A549 (cell line): ENCODE measurements around the gene RBBP7. TPM values are rescaled to one million over a fixed set of nuclear protein-coding genes. Genes with fewer than 3 reads are reported as not detected.
A peak's percentile ranks its signal among the peaks of the same experiment; 100 is the strongest.

Source experiments
- ATAC-seq, 2 experiments: fragments of 200-7000 bp in 1 of 2; fragments of >200 bp in 1 of 2; cut with Nextera tagmentation in 1 of 2; cut with Tn5 transposase in 1 of 2; 3 replicates each; pipeline versions ENCODE4 v1.8.0 to v1.9.1; 2018 to 2020; ENCODE audit warnings: mild to moderate bottlenecking in 1 of 2, moderate library complexity in 1 of 2
- CTCF ChIA-PET: fragments of 300-600 bp; sonication (Branson Sonifier 250); formaldehyde crosslinking; extraction: SDS; loops from one replicate; lab custom pipeline; 2021; ENCODE audit warnings: antibody characterized with exemption, inconsistent platforms; lab: Yijun Ruan, JAX
- POLR2A ChIA-PET: fragments of 350-600 bp; formaldehyde crosslinking; extraction: SDS; loops from one replicate; lab custom pipeline; 2021; ENCODE audit warnings: antibody characterized with exemption, inconsistent platforms; lab: Yijun Ruan, JAX
- DNase-seq, 2 experiments: peaks; one replicate each; pipeline versions ENCODE4 v3.0.0 to v3.0.0-alpha.2; 2011 to 2016; ENCODE audit warnings: low read depth in 1 of 2, low spot score in 1 of 2
- FAIRE-seq: peaks from 2 replicates; lab custom pipeline; 2011; peaks lifted over from hg19 to GRCh38; lab: Jason Lieb, UNC
- H3K27ac ChIP-seq, 2 experiments: fragments of >200 bp; sonication (Bioruptor Twin); formaldehyde crosslinking; 3 replicates each; pipeline ENCODE4 v1.5.1; 2016 to 2017
- H3K4me1 ChIP-seq: fragments of >200 bp; sonication (Bioruptor Twin); formaldehyde crosslinking; 3 replicates; pipeline ENCODE4 v1.6.1; 2016
- H3K4me2 ChIP-seq: fragments of >200 bp; sonication (Bioruptor Twin); formaldehyde crosslinking; 3 replicates; pipeline ENCODE4 v1.6.1; 2016
- H3K4me3 ChIP-seq: fragments of >200 bp; sonication (Bioruptor Twin); formaldehyde crosslinking; 3 replicates; pipeline ENCODE4 v1.5.1; 2016
- H3K9me3 ChIP-seq: fragments of >200 bp; sonication (Bioruptor Twin); formaldehyde crosslinking; 3 replicates; pipeline ENCODE4 v1.6.1; 2016
- CBX2 ChIP-seq: fragments of 200-600 bp; sonication (generic); IDR thresholded peaks from 2 replicates; pipeline ENCODE4 v1.6.1; 2016; ENCODE audit warnings: low read depth, mild to moderate bottlenecking, borderline replicate concordance
- CEBPB ChIP-seq, 2 experiments: fragments of >200 bp in 1 of 2; sonication (Bioruptor Twin) in 1 of 2; formaldehyde crosslinking in 1 of 2; IDR thresholded peaks; 2 replicates each; pipeline ENCODE4 v1.6.1; 2012 to 2016
- CHD2 ChIP-seq: fragments of 150-350 bp; IDR thresholded peaks from 2 replicates; pipeline ENCODE4 v1.6.1; 2014; ENCODE audit warnings: low read length; ENCODE audit not compliant: partially characterized antibody
- EP300 ChIP-seq, 2 experiments: fragments of >200 bp; sonication (Bioruptor Twin); formaldehyde crosslinking; IDR thresholded peaks; 2 replicates in 1 of 2; 3 replicates in 1 of 2; pipeline ENCODE4 v1.6.1; 2016 to 2017
- FOSL2 ChIP-seq, 2 experiments: fragments of 450-650 bp in 1 of 2; fragments of >200 bp in 1 of 2; sonication (Bioruptor Twin) in 1 of 2; formaldehyde crosslinking; IDR thresholded peaks; 2 replicates each; pipeline versions ENCODE4 v1.5.0 to v1.6.1; 2016 to 2020; ENCODE audit warnings: mild to moderate bottlenecking in 1 of 2, moderate library complexity in 1 of 2
- FOXS1 ChIP-seq: fragments of 250-450 bp; sonication (Bioruptor Pico); IDR thresholded peaks from 2 replicates; pipeline ENCODE4 v1.5.0; 2020; ENCODE audit warnings: mild to moderate bottlenecking, moderate library complexity
- HEYL ChIP-seq: fragments of 250-450 bp; sonication (Bioruptor Pico); IDR thresholded peaks from 2 replicates; pipeline ENCODE4 v1.8.0; 2021; ENCODE audit warnings: mild to moderate bottlenecking, moderate library complexity
- JUN ChIP-seq, 2 experiments: fragments of >200 bp; sonication (Bioruptor Twin); formaldehyde crosslinking; IDR thresholded peaks; 2 replicates in 1 of 2; 3 replicates in 1 of 2; pipeline ENCODE4 v1.6.1; 2016 to 2017
- KDM1A ChIP-seq: fragments of 200-600 bp; sonication (generic); IDR thresholded peaks from 2 replicates; pipeline ENCODE4 v1.6.1; 2016; ENCODE audit warnings: low read depth, mild to moderate bottlenecking
- MAFK ChIP-seq: fragments of 450-650 bp; IDR thresholded peaks from 2 replicates; pipeline ENCODE4 v1.6.1; 2014; ENCODE audit not compliant: partially characterized antibody
- MYC ChIP-seq: IDR thresholded peaks from 2 replicates; pipeline ENCODE4 v1.6.1; 2012; ENCODE audit warnings: mild to moderate bottlenecking, inconsistent platforms, low read length, improper control_type of control experiment, borderline replicate concordance
- RARB ChIP-seq: fragments of 250-450 bp; sonication (Bioruptor Pico); IDR thresholded peaks from 2 replicates; pipeline ENCODE4 v1.8.0; 2021; ENCODE audit warnings: mild to moderate bottlenecking, moderate library complexity
- SMC3 ChIP-seq: fragments of >200 bp; sonication (Bioruptor Twin); formaldehyde crosslinking; IDR thresholded peaks from 3 replicates; pipeline ENCODE4 v1.6.1; 2018; ENCODE audit warnings: inconsistent platforms
- SREBF2 ChIP-seq: fragments of 450-650 bp; IDR thresholded peaks from 2 replicates; pipeline ENCODE4 v1.6.1; 2014; ENCODE audit warnings: mild to moderate bottlenecking, moderate library complexity
- TP53 ChIP-seq: fragments of 250-450 bp; sonication (Bioruptor Pico); IDR thresholded peaks from 2 replicates; pipeline ENCODE4 v1.5.0; 2021; ENCODE audit warnings: mild to moderate bottlenecking, moderate library complexity
- ZNF302 ChIP-seq: fragments of 250-450 bp; sonication (Bioruptor Pico); IDR thresholded peaks from 2 replicates; pipeline ENCODE4 v1.9.0; 2021; ENCODE audit warnings: inconsistent platforms, mild to moderate bottlenecking, moderate library complexity
- ZSCAN20 ChIP-seq: fragments of 250-450 bp; sonication (Bioruptor Pico); IDR thresholded peaks from 2 replicates; pipeline ENCODE4 v1.8.0; 2022; ENCODE audit warnings: mild to moderate bottlenecking, moderate library complexity
- WGBS: methylation state at CpG from one replicate; pipeline ENCODE4 v1.1.6; 2017; ENCODE audit errors: missing lambda C conversion rate; 5-methylcytosine and 5-hydroxymethylcytosine counted together
- polyA plus RNA-seq, 4 experiments: library from polyadenylated mRNA; depleted of rRNA in 3 of 4; stranded (reverse); fragments of >200 nt; fragmentation: RNase III in 1 of 4; extraction: RNeasy Plus Mini Kit Qiagen cat#74134 plus additional on column Dnase treatment in 1 of 4; gene quantifications; 2 replicates in 3 of 4; 3 replicates in 1 of 4; pipeline ENCODE4 v1.2.3, GENCODE V29; 2011 to 2017
- TF ChIP-seq, protein P1 (sequence below): fragments of 450-650 bp; IDR thresholded peaks from 2 replicates; pipeline ENCODE4 v1.6.1; 2014; ENCODE audit warnings: antibody characterized with exemption
- TF ChIP-seq, protein P2 (sequence below): fragments of 250-450 bp; sonication (Bioruptor Pico); IDR thresholded peaks from 2 replicates; pipeline ENCODE4 v1.5.0; 2021; ENCODE audit warnings: mild to moderate bottlenecking, moderate library complexity, borderline replicate concordance
- TF ChIP-seq, protein P3 (sequence below): fragments of >200 bp; sonication (Bioruptor Twin); formaldehyde crosslinking; IDR thresholded peaks from 3 replicates; pipeline ENCODE4 v1.5.1; 2016

The RBBP7 gene
- polyA plus RNA-seq, 2 of the 4 experiments (the other 2 are of a cell fraction): 222 to 301 TPM

DNA sequence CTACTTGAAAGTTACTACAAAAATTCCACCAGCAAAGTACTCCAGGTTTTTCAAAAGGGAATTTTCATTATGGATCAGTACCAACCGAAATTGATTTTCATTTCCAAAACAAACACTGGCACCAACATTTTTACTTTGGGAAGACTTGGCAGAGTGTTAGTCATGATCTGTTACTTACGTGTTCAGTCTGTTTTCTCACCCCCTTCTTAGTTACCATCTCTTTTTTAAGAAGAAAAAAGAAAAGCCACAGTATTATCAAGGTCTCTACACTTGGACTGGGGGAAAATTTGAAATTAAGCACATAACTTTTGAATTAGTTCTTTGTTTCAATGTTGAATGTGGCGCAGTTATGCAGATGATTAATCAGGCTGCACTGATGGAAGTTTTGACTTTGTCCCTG lies 27.5 kb downstream of the RBBP7 start:
- POLR2A ChIA-PET: no interaction called here
- no peak overlapping the region for H3K4me2 ChIP-seq
- no peak for ATAC-seq
- peaks cover 26% of the 10 kb centered on the region for H3K4me1 ChIP-seq
- no peak for FAIRE-seq
- CTCF ChIA-PET: interaction anchor here (1.1 kb wide), 1 partner anchor 40 kb away, joined by 3 read pairs; no protein-coding TSS in a partner anchor
- H3K27ac ChIP-seq: no peak overlapping the region
- WGBS: 86% methylated on average over 3 of the region's 3 CpGs
- no peak for DNase-seq
- no peaks in the 10 kb centered on the region for H3K9me3 ChIP-seq
- no peak overlapping the region for H3K4me3 ChIP-seq
- TF ChIP-seq, protein P1, sequence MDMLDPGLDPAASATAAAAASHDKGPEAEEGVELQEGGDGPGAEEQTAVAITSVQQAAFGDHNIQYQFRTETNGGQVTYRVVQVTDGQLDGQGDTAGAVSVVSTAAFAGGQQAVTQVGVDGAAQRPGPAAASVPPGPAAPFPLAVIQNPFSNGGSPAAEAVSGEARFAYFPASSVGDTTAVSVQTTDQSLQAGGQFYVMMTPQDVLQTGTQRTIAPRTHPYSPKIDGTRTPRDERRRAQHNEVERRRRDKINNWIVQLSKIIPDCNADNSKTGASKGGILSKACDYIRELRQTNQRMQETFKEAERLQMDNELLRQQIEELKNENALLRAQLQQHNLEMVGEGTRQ: no peak
- TF ChIP-seq TP53 (CRISPR knock-in tag) (no peak), ZSCAN20 (CRISPR knock-in tag) (no peak), CBX2 (no peak), CEBPB (IDR thresholded peaks at IDR 0.05) (no peak), EP300 (IDR thresholded peaks at IDR 0.05) (no peak), MYC (no peak), JUN (IDR thresholded peaks at IDR 0.05) (no peak), SREBF2 (no peak), FOXS1 (CRISPR knock-in tag) (no peak), RARB (CRISPR knock-in tag) (no peak), FOSL2 (IDR thresholded peaks at IDR 0.05) (no peak), FOSL2 (CRISPR knock-in tag; IDR thresholded peaks at IDR 0.05) (no peak), SMC3 (no peak), CHD2 (no peak), KDM1A (no peak)
- TF ChIP-seq, protein P2, sequence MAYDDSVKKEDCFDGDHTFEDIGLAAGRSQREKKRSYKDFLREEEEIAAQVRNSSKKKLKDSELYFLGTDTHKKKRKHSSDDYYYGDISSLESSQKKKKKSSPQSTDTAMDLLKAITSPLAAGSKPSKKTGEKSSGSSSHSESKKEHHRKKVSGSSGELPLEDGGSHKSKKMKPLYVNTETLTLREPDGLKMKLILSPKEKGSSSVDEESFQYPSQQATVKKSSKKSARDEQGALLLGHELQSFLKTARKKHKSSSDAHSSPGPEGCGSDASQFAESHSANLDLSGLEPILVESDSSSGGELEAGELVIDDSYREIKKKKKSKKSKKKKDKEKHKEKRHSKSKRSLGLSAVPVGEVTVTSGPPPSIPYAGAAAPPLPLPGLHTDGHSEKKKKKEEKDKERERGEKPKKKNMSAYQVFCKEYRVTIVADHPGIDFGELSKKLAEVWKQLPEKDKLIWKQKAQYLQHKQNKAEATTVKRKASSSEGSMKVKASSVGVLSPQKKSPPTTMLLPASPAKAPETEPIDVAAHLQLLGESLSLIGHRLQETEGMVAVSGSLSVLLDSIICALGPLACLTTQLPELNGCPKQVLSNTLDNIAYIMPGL (CRISPR knock-in tag): no peak
- TF ChIP-seq, all 56 proteins: peak for 0

DNA sequence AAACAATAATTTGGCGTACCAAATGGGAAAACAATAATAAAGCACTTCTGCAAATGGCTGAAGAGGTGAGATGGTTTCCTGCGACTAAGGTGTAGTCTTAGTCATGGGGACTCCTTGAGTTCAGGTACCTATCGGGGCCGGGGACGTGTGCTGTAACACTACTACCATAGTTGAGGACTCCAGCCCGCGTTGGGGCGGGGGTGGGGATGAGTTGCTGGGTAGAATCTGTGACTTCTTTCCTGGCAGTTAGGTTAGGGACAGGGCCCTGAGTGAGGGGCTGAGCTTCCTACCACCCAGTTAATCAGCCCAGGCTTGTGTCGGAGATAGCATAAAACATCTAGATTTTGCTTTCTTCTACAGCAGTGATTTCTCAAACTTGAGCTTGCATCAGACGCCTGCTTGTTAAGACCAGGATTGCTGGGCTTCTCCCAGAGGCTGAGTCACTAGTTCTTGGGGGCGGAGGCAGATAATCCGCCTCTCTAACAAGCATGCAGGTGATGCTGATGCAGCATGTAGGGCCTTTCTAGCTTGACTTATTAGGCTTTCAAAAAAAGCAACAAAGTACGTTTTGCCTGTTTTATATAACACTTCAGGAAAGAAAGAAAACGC lies 30.2 kb downstream of the RBBP7 start:
- ChIA-PET CTCF (interaction anchor here (0.8 to 1.6 kb wide), 5 partner anchors 12 to 243 kb away, joined by 3 to 4 read pairs (median 3); no protein-coding TSS in a partner anchor), POLR2A (no interaction called here)
- FAIRE-seq: no peak
- H3K27ac ChIP-seq: peak overlapping the region; percentile 51 to 80; a peak in 5 of 6 replicates
- peak in 1 of 2 experiments; percentile 39 for DNase-seq
- TF ChIP-seq MAFK: peak; percentile 60
- TF ChIP-seq HEYL (CRISPR knock-in tag): no peak
- TF ChIP-seq SMC3: no peak
- TF ChIP-seq TP53 (CRISPR knock-in tag): no peak
- TF ChIP-seq, protein P3, sequence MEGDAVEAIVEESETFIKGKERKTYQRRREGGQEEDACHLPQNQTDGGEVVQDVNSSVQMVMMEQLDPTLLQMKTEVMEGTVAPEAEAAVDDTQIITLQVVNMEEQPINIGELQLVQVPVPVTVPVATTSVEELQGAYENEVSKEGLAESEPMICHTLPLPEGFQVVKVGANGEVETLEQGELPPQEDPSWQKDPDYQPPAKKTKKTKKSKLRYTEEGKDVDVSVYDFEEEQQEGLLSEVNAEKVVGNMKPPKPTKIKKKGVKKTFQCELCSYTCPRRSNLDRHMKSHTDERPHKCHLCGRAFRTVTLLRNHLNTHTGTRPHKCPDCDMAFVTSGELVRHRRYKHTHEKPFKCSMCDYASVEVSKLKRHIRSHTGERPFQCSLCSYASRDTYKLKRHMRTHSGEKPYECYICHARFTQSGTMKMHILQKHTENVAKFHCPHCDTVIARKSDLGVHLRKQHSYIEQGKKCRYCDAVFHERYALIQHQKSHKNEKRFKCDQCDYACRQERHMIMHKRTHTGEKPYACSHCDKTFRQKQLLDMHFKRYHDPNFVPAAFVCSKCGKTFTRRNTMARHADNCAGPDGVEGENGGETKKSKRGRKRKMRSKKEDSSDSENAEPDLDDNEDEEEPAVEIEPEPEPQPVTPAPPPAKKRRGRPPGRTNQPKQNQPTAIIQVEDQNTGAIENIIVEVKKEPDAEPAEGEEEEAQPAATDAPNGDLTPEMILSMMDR: no peak
- TF ChIP-seq ZSCAN20 (CRISPR knock-in tag): no peak
- no peak for TF ChIP-seq ZNF302 (CRISPR knock-in tag)
- no peak for TF ChIP-seq RARB (CRISPR knock-in tag)
- H3K4me1 ChIP-seq: peaks cover 30% of the 10 kb centered on the region
- WGBS: 83% methylated on average over 11 of the region's 14 CpGs
- no peaks in the 10 kb centered on the region for H3K9me3 ChIP-seq
- no peak overlapping the region for H3K4me3 ChIP-seq
- peak; percentile 19 to 45; a peak in 1 of 6 replicates for ATAC-seq
- H3K4me2 ChIP-seq: peak overlapping the region; percentile 4; the same call in 1 of the 3 replicates
